ENCODE results near the gene MRPL44. TPM values are rescaled to one million over a fixed set of nuclear protein-coding genes. Genes with fewer than 3 reads are reported as not detected.
"Not testable (repeated sequence)": the region's sequence is repeated elsewhere in the genome, so short reads cannot be mapped to it uniquely, and the experiment has no call there.

MRPL44 gene
- polyA plus RNA-seq, 12 donors = 20.4 to 43.6 (median 27.7) TPM; not detected in 1

GRCh38 chr2:223932816-223933800, 24.2 kb upstream of the MRPL44 start:
- DNase-seq = peak; percentile 31

- no peak for DNase-seq
Measured at GRCh38 chr2:223934870-223935269, 22.4 kb upstream of the MRPL44 start.

- DNase-seq = no peak
Measured at GRCh38 chr2:223935459-223936125, 21.7 kb upstream of the MRPL44 start.

GRCh38 chr2:223936862-223937326, 20.4 kb upstream of the MRPL44 start:
- no peak for DNase-seq

GRCh38 chr2:223937535-223937934, 19.7 kb upstream of the MRPL44 start:
- DNase-seq = no peak

GRCh38 chr2:223939438-223939837, 17.8 kb upstream of the MRPL44 start:
- DNase-seq = not testable (repeated sequence)

- no peak for DNase-seq
Measured at GRCh38 chr2:223941579-223942277, 15.5 kb upstream of the MRPL44 start.

GRCh38 chr2:223943135-223943534, 14.1 kb upstream of the MRPL44 start:
- no peak for DNase-seq

- DNase-seq = peak; percentile 26
Measured at GRCh38 chr2:223943561-223944008, 13.7 kb upstream of the MRPL44 start.

GRCh38 chr2:223944166-223944702, 13.0 kb upstream of the MRPL44 start:
- DNase-seq = peak; percentile 35

- DNase-seq = peak; percentile 91
Measured at GRCh38 chr2:223944703-223945531, 12.3 kb upstream of the MRPL44 start, which contains the start of gene WDFY1. Gene WDFY1, minus strand, starts transcription at chr2:223945335. Its CDS starts 51 bp downstream, at chr2:223945284.

GRCh38 chr2:223945755-223946154, 11.5 kb upstream of the MRPL44 start:
- DNase-seq = no peak

GRCh38 chr2:223947711-223948205, 9.5 kb upstream of the MRPL44 start:
- DNase-seq = no peak

GRCh38 chr2:223949241-223949840, 7.9 kb upstream of the MRPL44 start:
- no peak for DNase-seq

GRCh38 chr2:223950448-223951347, 6.6 kb upstream of the MRPL44 start:
- no peak for DNase-seq

- no peak for DNase-seq
Measured at GRCh38 chr2:223952280-223952968, 4.8 kb upstream of the MRPL44 start.

GRCh38 chr2:223954401-223954800, 2.9 kb upstream of the MRPL44 start:
- no peak for DNase-seq

GRCh38 chr2:223956300-223956699, 963 bp upstream of the MRPL44 start:
- DNase-seq = no peak
